Measurements from ENCODE around the gene RABAC1.

DNA sequence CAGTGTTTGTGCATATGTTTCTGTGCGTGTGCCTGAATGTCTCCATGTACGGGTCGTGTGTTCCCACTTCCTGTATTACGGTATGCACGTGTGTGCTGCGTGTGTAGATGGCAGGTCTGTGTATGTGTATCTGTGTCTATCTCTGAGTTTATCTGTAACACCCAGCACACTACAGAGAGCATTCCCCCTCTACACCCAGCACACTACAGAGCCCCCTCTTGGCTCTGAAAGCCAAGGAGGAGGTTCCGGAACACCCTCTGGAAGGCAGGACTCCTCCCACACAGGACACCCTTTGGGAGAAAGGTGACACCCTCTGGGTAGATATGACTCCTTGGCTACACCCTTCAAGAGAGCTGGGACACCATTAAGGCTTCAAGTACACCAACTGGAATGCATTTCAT, 28.8 kb downstream of the RABAC1 start:
- TF ChIP-seq, protein P1, sequence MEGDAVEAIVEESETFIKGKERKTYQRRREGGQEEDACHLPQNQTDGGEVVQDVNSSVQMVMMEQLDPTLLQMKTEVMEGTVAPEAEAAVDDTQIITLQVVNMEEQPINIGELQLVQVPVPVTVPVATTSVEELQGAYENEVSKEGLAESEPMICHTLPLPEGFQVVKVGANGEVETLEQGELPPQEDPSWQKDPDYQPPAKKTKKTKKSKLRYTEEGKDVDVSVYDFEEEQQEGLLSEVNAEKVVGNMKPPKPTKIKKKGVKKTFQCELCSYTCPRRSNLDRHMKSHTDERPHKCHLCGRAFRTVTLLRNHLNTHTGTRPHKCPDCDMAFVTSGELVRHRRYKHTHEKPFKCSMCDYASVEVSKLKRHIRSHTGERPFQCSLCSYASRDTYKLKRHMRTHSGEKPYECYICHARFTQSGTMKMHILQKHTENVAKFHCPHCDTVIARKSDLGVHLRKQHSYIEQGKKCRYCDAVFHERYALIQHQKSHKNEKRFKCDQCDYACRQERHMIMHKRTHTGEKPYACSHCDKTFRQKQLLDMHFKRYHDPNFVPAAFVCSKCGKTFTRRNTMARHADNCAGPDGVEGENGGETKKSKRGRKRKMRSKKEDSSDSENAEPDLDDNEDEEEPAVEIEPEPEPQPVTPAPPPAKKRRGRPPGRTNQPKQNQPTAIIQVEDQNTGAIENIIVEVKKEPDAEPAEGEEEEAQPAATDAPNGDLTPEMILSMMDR (IDR thresholded peaks at IDR 0.05), result no peak
- TF ChIP-seq POLR2AphosphoS5 (IDR thresholded peaks at IDR 0.05; ENCODE audit: low read depth, low read length), result no peak
